Astrocyte of the cerebellum (primary cell): ENCODE results near the gene SNTA1.

Source experiments
- DNase-seq: peaks from one replicate; pipeline ENCODE4 v3.0.0-alpha.2; 2011; ENCODE audit warnings: low read depth
- H3K4me3 ChIP-seq: 2 replicates; pipeline ENCODE4 v1.5.1; 2011; ENCODE audit warnings: mild to moderate bottlenecking, low read depth, low read length, moderate library complexity
- in situ Hi-C: cut with HindIII; loops from 2 replicates; pipeline ENCODE4 v1.10.0; 2017; ENCODE audit warnings: low sequenced_read_pairs
- TF ChIP-seq, protein P1 (sequence below): IDR thresholded peaks from 2 replicates; pipeline ENCODE4 v1.5.1; 2012; ENCODE audit warnings: low read length, low read depth, moderate library complexity, mild to moderate bottlenecking; ENCODE audit errors: missing control alignments

Gene SNTA1

DNA sequence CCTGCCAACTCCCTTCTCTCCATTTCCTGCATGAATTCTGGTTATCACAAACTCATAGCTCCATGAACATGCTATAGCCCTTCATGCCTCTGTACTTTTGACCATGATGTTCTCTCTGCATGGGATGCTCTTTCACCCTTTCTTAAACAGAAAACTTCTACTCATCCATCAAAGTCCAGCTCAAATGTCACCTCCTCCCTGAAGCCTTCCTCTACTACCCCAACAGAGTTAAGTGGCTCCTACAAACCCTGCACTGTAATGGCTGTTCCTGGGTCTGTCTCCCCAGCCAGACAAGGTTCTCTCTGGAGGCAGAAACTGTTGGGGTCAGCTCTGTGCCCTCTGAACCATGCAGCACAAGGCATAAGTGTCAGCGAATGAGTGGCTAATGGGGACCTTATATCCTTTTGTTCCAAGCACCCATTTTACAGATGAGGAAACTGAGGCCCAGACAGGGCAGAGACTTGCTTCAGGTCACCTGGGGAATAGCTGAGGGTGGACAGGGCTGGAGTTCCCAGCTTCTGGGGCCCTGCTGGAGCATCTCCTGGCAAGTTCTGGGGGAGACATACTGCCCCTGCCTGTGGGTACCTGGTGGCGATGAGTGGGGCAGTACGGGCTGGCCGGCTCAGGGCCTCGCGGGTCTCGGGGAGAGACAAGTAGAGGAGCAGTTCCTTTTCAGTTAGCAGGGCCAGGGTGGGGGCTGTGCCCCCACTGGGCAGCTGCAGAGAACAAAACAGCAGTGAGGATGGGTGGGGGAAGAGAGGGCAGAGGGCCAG is 31.7 kb downstream of the SNTA1 start:
- TF ChIP-seq, protein P1, sequence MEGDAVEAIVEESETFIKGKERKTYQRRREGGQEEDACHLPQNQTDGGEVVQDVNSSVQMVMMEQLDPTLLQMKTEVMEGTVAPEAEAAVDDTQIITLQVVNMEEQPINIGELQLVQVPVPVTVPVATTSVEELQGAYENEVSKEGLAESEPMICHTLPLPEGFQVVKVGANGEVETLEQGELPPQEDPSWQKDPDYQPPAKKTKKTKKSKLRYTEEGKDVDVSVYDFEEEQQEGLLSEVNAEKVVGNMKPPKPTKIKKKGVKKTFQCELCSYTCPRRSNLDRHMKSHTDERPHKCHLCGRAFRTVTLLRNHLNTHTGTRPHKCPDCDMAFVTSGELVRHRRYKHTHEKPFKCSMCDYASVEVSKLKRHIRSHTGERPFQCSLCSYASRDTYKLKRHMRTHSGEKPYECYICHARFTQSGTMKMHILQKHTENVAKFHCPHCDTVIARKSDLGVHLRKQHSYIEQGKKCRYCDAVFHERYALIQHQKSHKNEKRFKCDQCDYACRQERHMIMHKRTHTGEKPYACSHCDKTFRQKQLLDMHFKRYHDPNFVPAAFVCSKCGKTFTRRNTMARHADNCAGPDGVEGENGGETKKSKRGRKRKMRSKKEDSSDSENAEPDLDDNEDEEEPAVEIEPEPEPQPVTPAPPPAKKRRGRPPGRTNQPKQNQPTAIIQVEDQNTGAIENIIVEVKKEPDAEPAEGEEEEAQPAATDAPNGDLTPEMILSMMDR = no peak
- no peak for DNase-seq
- in situ Hi-C loops = no loop called here
- no peak overlapping the region for H3K4me3 ChIP-seq

DNA sequence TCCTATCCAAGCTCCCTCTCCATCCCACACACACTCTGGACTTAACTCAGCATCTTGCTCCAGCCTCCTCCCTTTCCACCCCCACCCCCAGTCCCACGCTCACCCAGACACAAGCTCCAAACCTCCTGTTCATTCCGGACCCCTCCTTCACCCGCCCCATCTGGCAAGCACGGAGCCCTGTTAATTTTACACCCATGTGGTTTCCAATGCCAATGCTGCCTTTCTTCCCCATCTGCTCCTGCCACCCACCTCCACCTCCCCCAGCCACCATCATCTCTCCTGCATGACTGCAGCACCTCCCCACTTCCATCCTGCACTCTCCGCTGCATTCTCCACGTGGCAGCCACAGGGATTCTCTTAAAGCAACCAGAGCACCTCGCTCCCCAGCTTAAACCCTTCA is 32.3 kb downstream of the SNTA1 start:
- no peak overlapping the region for H3K4me3 ChIP-seq
- no peak for DNase-seq
- TF ChIP-seq, protein P1 = no peak
- in situ Hi-C loops = no loop called here

DNA sequence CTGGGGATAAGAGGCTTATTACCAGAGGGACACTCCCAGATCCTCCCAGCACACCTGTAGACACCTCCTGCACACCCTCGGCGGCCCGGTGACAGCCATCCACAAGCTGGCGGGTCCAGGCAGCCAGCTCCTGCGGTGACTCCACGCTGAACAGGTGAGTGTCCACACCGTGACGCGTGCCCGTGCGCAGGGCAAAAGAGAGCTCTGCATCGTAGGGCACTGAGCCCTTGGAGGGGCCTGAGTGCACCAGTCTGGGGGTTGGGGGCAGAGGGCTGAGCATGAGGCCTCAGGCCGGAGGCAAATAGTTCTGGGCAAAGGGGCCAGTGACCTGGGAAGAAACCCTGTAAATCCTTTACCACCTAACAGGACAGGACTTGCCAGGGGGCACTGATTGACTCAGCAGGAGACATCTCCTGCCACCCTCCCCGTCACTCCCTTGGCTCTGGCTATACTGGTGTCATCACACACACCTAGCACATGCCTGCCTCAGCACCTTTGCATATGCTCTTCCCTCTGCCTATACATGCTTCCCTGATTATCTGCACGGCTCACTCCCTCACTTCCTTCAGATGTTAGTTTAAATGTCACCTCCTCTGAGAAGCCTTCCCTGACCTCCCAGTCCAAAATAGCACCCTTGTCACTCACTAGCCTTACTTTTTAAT is 33.4 kb downstream of the SNTA1 start:
- in situ Hi-C loops = no loop called here
- TF ChIP-seq, protein P1 = no peak
- no peak overlapping the region for H3K4me3 ChIP-seq
- DNase-seq = no peak

DNA sequence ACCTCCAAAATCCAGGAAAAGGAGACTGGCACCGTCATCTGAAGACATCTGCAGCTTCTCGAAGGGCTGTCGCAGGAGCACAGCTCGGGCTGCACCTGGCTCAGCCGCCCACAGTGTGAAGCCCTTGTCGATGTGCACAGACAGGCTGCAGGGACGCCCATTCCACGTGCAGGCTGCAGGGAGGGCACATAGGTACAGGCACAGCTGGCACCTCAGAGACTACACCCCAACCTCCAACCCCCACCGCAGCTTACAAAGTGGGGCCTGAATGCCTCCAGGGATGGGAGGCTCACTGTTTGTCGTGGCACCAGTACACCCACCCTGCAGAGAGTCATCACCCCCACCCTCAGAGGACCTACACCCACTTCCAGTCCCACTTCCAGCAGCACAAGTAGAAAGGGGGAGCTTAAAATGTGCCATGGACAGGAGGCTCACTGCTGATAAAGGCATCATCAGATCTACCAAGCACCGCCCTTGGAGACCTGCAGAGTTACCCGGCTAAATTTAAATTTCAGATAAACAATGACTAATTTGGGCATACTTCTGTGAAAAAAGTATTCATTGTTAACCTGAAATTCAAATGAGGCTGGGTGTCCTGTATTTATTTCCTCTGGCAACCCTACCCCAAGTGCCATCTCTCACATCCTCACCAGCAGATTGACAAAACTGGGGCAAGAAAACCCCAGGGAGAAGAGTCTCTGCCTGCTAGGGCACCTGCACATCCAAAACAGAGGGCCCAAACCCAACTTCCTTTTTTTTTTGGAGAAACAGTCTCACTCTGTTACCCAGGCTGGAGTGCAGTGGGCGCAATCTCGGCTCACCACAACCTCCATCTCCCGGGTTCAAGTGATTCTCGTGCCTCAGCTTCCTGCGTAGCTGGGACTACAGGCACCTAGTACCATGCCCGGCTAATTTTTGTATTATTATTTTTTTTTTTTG is 34.6 kb downstream of the SNTA1 start:
- no peak overlapping the region for H3K4me3 ChIP-seq
- in situ Hi-C loops = no loop called here
- TF ChIP-seq, protein P1 = no peak
- no peak for DNase-seq

DNA sequence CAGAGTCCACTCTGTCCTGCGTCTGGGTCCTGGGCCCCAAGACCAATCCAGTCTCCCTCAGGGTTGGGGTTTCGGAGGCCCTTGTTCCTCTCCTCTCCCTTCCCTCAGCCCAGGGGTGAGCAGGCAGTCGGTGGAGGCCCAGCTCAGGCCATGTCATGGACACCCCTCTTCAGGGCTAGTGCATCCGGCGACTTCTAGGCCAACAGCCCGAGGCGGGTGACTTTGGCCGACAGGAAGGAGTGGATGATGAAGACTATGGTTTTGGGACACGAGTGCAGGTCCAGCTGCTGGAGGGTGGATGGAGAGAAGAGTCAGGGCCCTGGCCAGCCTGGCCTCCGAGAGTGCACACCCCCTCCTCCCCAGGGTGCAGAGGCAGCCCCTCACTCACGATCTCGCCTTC is 35.2 kb downstream of the SNTA1 start:
- TF ChIP-seq, protein P1 = no peak
- no peak for DNase-seq
- in situ Hi-C loops = no loop called here
- H3K4me3 ChIP-seq = no peak overlapping the region

GRCh38 chr20:33407796-33408195 is 35.8 kb downstream of the SNTA1 start:
- TF ChIP-seq, protein P1 = no peak
- no peak for DNase-seq
- no peak overlapping the region for H3K4me3 ChIP-seq
- in situ Hi-C loops = no loop called here
